HepG2 (cell line): ENCODE measurements around the gene CCDC85C. TPM values are rescaled to one million over a fixed set of nuclear protein-coding genes. Genes with fewer than 3 reads are reported as not detected.

Experiments
- CENPBD1 ChIP-seq: sonication (generic); formaldehyde crosslinking; IDR thresholded peaks from 2 replicates; pipeline ENCODE4 v1.8.0; 2022; ENCODE audit warnings: missing genetic modification reagents, low read depth, mild to moderate bottlenecking, borderline replicate concordance
- E2F1 ChIP-seq: sonication (generic); formaldehyde crosslinking; IDR thresholded peaks from 2 replicates; pipeline ENCODE4 v1.5.0; 2020; ENCODE audit warnings: missing genetic modification reagents
- GATAD2A ChIP-seq: IDR thresholded peaks from 2 replicates; pipeline ENCODE4 v1.6.1; 2016
- GZF1 ChIP-seq: sonication (generic); formaldehyde crosslinking; IDR thresholded peaks from 2 replicates; pipeline ENCODE4 v1.5.1; 2020; ENCODE audit warnings: mild to moderate bottlenecking, missing genetic modification reagents
- JUN ChIP-seq: sonication (generic); formaldehyde crosslinking; IDR thresholded peaks from 2 replicates; pipeline ENCODE4 v1.4.0; 2020; ENCODE audit warnings: mild to moderate bottlenecking, missing genetic modification reagents
- POLR2G ChIP-seq: fragments of 200-400 bp; formaldehyde crosslinking; IDR thresholded peaks from 2 replicates; pipeline ENCODE4 v1.6.1; 2018; ENCODE audit warnings: mild to moderate bottlenecking, low read depth, low read length, moderate library complexity
- RBAK ChIP-seq: sonication (generic); formaldehyde crosslinking; IDR thresholded peaks from 2 replicates; pipeline ENCODE4 v1.5.1; 2020; ENCODE audit warnings: mild to moderate bottlenecking, missing genetic modification reagents
- RBFOX2 ChIP-seq: fragments of 200-400 bp; formaldehyde crosslinking; IDR thresholded peaks from 2 replicates; pipeline ENCODE4 v1.6.1; 2017; ENCODE audit warnings: low read depth, mild to moderate bottlenecking, low read length
- RFXANK ChIP-seq: IDR thresholded peaks from 2 replicates; pipeline ENCODE4 v1.6.1; 2016
- SNAI1 ChIP-seq: sonication (generic); formaldehyde crosslinking; IDR thresholded peaks from 2 replicates; pipeline ENCODE4 v1.5.0; 2020; ENCODE audit warnings: mild to moderate bottlenecking, missing genetic modification reagents, borderline replicate concordance
- SPEN ChIP-seq: sonication (generic); formaldehyde crosslinking; IDR thresholded peaks from 2 replicates; pipeline ENCODE4 v1.5.1; 2020; ENCODE audit warnings: low read depth, mild to moderate bottlenecking, missing genetic modification reagents
- XBP1 ChIP-seq: sonication (generic); formaldehyde crosslinking; IDR thresholded peaks from 2 replicates; pipeline ENCODE4 v1.5.0; 2020; ENCODE audit warnings: missing genetic modification reagents
- ZBTB21 ChIP-seq: sonication (generic); formaldehyde crosslinking; IDR thresholded peaks from 2 replicates; pipeline ENCODE4 v1.4.0; 2020; ENCODE audit warnings: missing genetic modification reagents
- ZBTB8A ChIP-seq: sonication (generic); formaldehyde crosslinking; IDR thresholded peaks from 2 replicates; pipeline ENCODE4 v1.4.0; 2020; ENCODE audit warnings: mild to moderate bottlenecking, low read depth, missing genetic modification reagents, borderline replicate concordance
- ZFP1 ChIP-seq: IDR thresholded peaks from 2 replicates; pipeline ENCODE4 v1.6.1; 2016
- ZFP36 ChIP-seq: fragments of 150-350 bp; IDR thresholded peaks from 2 replicates; pipeline ENCODE4 v1.6.1; 2018; ENCODE audit warnings: borderline replicate concordance, low read length, low read depth; ENCODE audit not compliant: partially characterized antibody
- ZFY ChIP-seq: sonication (generic); formaldehyde crosslinking; IDR thresholded peaks from 2 replicates; pipeline ENCODE4 v1.4.0; 2020; ENCODE audit warnings: missing genetic modification reagents
- ZNF337 ChIP-seq: sonication (generic); formaldehyde crosslinking; IDR thresholded peaks from 2 replicates; pipeline ENCODE4 v1.5.1; 2020; ENCODE audit warnings: missing genetic modification reagents, low read depth, mild to moderate bottlenecking, borderline replicate concordance
- ZNF33A ChIP-seq: sonication (generic); formaldehyde crosslinking; IDR thresholded peaks from 2 replicates; pipeline ENCODE4 v1.5.1; 2020; ENCODE audit warnings: missing genetic modification reagents, mild to moderate bottlenecking, moderate library complexity, borderline replicate concordance
- ZNF33B ChIP-seq: sonication (generic); formaldehyde crosslinking; IDR thresholded peaks from 2 replicates; pipeline ENCODE4 v1.5.1; 2020; ENCODE audit warnings: mild to moderate bottlenecking, missing genetic modification reagents
- ZNF598 ChIP-seq: sonication (generic); formaldehyde crosslinking; IDR thresholded peaks from 2 replicates; pipeline ENCODE4 v1.5.1; 2020; ENCODE audit warnings: mild to moderate bottlenecking, missing genetic modification reagents, borderline replicate concordance
- ZNF878 ChIP-seq: sonication (generic); formaldehyde crosslinking; IDR thresholded peaks from 2 replicates; pipeline ENCODE4 v1.8.1; 2023; ENCODE audit warnings: mild to moderate bottlenecking, missing genetic modification reagents, moderate library complexity
- polyA plus RNA-seq, 8 experiments: library from polyadenylated mRNA; depleted of rRNA in 3 of 8; stranded (reverse) in 7 of 8; unstranded in 1 of 8; fragments of >200 nt; fragmentation: Illumina TruSeq in 4 of 8; extraction: Trizol in 4 of 8; gene quantifications; 2 replicates each; pipeline versions ENCODE4 v1.2.1 to v1.2.3, GENCODE V29; 2011 to 2016; ENCODE audit warnings: low read depth in 4 of 8, missing spikeins in 1 of 8, mixed read lengths in 1 of 8; ENCODE audit not compliant: insufficient read depth in 1 of 8
- total RNA-seq, 5 experiments: library from RNA; depleted of rRNA; stranded (reverse); fragments of >200 nt; fragmentation: Illumina TruSeq; extraction: Trizol; gene quantifications; 2 replicates each; pipeline ENCODE4 v1.2.3, GENCODE V29; 2016; ENCODE audit warnings: low read depth in 1 of 5
- TF ChIP-seq, protein P1 (sequence below): sonication (generic); formaldehyde crosslinking; IDR thresholded peaks from 2 replicates; pipeline ENCODE4 v1.4.0; 2020; ENCODE audit warnings: missing genetic modification reagents
- TF ChIP-seq, protein P2 (sequence below): sonication (generic); formaldehyde crosslinking; IDR thresholded peaks from 2 replicates; pipeline ENCODE4 v1.4.0; 2020; ENCODE audit warnings: mild to moderate bottlenecking, missing genetic modification reagents
- TF ChIP-seq, protein P3 (sequence below): sonication (generic); formaldehyde crosslinking; IDR thresholded peaks from 2 replicates; pipeline ENCODE4 v1.5.1; 2020; ENCODE audit warnings: mild to moderate bottlenecking, missing genetic modification reagents

The CCDC85C gene
- total and polyA plus RNA-seq, 2 of the 13 experiments (the other 11 are each of a cell fraction or from before 2014, with no cell fraction given) = 18.8 to 43.8 TPM

- TF ChIP-seq POLR2G (no peak), ZFY (CRISPR knock-in tag) (no peak), GZF1 (no peak), ZBTB21 (no peak), ZNF33A (CRISPR knock-in tag) (no peak), RBAK (CRISPR knock-in tag) (no peak), JUN (CRISPR knock-in tag) (no peak), RBFOX2 (peak; percentile 23; the same call in 1 of the 2 replicates), ZNF878 (CRISPR knock-in tag) (no peak), GATAD2A (CRISPR knock-in tag) (no peak), ZNF33B (CRISPR knock-in tag) (no peak), ZFP1 (CRISPR knock-in tag) (no peak), ZNF598 (CRISPR knock-in tag) (no peak), ZFP36 (no peak), ZNF337 (CRISPR knock-in tag) (no peak), SPEN (CRISPR knock-in tag) (peak; percentile 41; the same call in 1 of the 2 replicates), E2F1 (CRISPR knock-in tag) (no peak), XBP1 (CRISPR knock-in tag) (no peak), RFXANK (CRISPR knock-in tag) (no peak), ZBTB8A (CRISPR knock-in tag) (no peak), SNAI1 (CRISPR knock-in tag) (no peak), CENPBD1 (CRISPR knock-in tag) (no peak)
- TF ChIP-seq, protein P1, sequence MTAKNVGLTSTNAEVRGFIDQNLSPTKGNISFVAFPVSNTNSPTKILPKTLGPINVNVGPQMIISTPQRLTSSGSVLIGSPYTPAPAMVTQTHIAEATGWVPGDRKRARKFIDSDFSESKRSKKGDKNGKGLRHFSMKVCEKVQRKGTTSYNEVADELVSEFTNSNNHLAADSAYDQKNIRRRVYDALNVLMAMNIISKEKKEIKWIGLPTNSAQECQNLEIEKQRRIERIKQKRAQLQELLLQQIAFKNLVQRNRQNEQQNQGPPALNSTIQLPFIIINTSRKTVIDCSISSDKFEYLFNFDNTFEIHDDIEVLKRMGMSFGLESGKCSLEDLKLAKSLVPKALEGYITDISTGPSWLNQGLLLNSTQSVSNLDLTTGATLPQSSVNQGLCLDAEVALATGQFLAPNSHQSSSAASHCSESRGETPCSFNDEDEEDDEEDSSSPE = no peak
- TF ChIP-seq, protein P2, sequence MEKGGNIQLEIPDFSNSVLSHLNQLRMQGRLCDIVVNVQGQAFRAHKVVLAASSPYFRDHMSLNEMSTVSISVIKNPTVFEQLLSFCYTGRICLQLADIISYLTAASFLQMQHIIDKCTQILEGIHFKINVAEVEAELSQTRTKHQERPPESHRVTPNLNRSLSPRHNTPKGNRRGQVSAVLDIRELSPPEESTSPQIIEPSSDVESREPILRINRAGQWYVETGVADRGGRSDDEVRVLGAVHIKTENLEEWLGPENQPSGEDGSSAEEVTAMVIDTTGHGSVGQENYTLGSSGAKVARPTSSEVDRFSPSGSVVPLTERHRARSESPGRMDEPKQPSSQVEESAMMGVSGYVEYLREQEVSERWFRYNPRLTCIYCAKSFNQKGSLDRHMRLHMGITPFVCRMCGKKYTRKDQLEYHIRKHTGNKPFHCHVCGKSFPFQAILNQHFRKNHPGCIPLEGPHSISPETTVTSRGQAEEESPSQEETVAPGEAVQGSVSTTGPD = no peak
- TF ChIP-seq, protein P3, sequence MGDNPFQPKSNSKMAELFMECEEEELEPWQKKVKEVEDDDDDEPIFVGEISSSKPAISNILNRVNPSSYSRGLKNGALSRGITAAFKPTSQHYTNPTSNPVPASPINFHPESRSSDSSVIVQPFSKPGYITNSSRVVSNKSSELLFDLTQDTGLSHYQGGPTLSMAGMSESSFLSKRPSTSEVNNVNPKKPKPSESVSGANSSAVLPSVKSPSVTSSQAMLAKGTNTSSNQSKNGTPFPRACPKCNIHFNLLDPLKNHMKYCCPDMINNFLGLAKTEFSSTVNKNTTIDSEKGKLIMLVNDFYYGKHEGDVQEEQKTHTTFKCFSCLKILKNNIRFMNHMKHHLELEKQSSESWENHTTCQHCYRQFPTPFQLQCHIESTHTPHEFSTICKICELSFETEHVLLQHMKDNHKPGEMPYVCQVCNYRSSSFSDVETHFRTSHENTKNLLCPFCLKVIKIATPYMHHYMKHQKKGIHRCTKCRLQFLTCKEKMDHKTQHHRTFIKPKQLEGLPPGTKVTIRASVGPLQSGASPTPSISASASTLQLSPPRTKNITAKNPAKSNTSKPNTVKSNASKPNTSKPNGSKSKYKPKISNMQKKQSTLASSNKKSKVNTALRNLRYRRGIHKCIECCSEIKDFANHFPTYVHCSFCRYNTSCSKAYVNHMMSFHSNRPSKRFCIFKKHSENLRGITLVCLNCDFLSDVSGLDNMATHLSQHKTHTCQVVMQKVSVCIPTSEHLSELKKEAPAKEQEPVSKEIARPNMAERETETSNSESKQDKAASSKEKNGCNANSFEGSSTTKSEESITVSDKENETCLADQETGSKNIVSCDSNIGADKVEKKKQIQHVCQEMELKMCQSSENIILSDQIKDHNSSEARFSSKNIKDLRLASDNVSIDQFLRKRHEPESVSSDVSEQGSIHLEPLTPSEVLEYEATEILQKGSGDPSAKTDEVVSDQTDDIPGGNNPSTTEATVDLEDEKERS (CRISPR knock-in tag) = no peak
Measured at GRCh38 chr14:99604278-99604765, 315 bp upstream of the CCDC85C start (continued).
